Adrenal gland (tissue), 12 donors: ENCODE results near the gene CALCOCO2. TPM values are rescaled to one million over a fixed set of nuclear protein-coding genes. Genes with fewer than 3 reads are reported as not detected.

Source experiments
- DNase-seq, 7 donors: peaks; one replicate each; pipeline ENCODE4 v3.0.0-alpha.2; 2019 to 2020
- H3K27ac ChIP-seq, 5 donors: fragments of 200-600 bp; sonication (generic) in 4 of 5; 1 replicate in 3 of 5; 2 replicates in 2 of 5; pipeline versions ENCODE4 v1.5.1 to v1.8.0; 2016 to 2020; ENCODE audit warnings: mild to moderate bottlenecking in 1 of 5
- H3K27me3 ChIP-seq: fragments of 200-600 bp; 2 replicates; pipeline ENCODE4 v1.8.0; 2021
- H3K36me3 ChIP-seq, 2 donors: fragments of 200-600 bp; replicated peaks in 1 of 2; 1 replicate in 1 of 2; 2 replicates in 1 of 2; pipeline versions ENCODE4 v1.5.1 to v1.8.0; 2018 to 2022
- H3K4me1 ChIP-seq, 2 donors: fragments of 200-600 bp; replicated peaks in 1 of 2; 1 replicate in 1 of 2; 2 replicates in 1 of 2; pipeline versions ENCODE4 v1.5.1 to v1.8.0; 2018 to 2021
- H3K4me3 ChIP-seq, 4 donors: fragments of 200-600 bp; sonication (generic) in 3 of 4; one replicate each; pipeline ENCODE4 v1.5.1; 2016 to 2018
- H3K9me3 ChIP-seq, 3 donors: fragments of 200-600 bp; sonication (generic) in 1 of 3; replicated peaks in 1 of 3; 1 replicate in 2 of 3; 2 replicates in 1 of 3; pipeline versions ENCODE4 v1.5.1 to v1.8.0; 2016 to 2021
- POLR2A ChIP-seq, 2 donors: fragments of 450-650 bp; IDR thresholded peaks; one replicate each; pipeline ENCODE4 v1.6.1; 2017; ENCODE audit warnings: antibody characterized with exemption in 2 of 2, mild to moderate bottlenecking in 2 of 2, moderate library complexity in 1 of 2
- WGBS, 4 donors: extraction: QIAGEN DNeasy Blood & Tissue Kit in 2 of 4; methylation state at CpG; one replicate each; pipeline versions ENCODE4 v1.1.5 to v1.1.7; 2013 to 2017; 5-methylcytosine and 5-hydroxymethylcytosine counted together
- intact Hi-C, 2 donors: fragments of 100-400 bp; cut with DNase I; formaldehyde crosslinking; loops; one replicate each; pipeline versions ENCODE4 v1.14.1 to v1.15.0; 2022 to 2023
- polyA plus RNA-seq, 3 donors: library from polyadenylated mRNA; stranded (reverse); fragments of 200-250 nt in 2 of 3; fragments of 350-450 nt in 1 of 3; fragmentation: Illumina TruSeq in 1 of 3; extraction: RNeasy Lipid Tissue Mini Kit (QIAGEN cat#74804) in 1 of 3; gene quantifications; one replicate each; pipeline ENCODE4 v1.2.3, GENCODE V29; 2013 to 2014
- total RNA-seq, 9 donors: library from RNA; depleted of rRNA in 4 of 9; stranded (reverse); fragments of >200 nt in 4 of 9; fragments of 120-200 nt in 1 of 9; fragmentation: NEBNext Ultra II Directional in 1 of 9; extraction: Animal tissue kit (Norgen Biotek cat#: 25700) in 1 of 9; gene quantifications; one replicate each; pipeline versions ENCODE4 v1.1.0 to v1.2.4, GENCODE V29; 2013 to 2023
- TF ChIP-seq, protein P1 (sequence below), 6 experiments: fragments of 450-650 bp in 4 of 6; fragments of 200-600 bp in 2 of 6; sonication (generic) in 1 of 6; IDR thresholded peaks; 1 replicate in 5 of 6; 2 replicates in 1 of 6; pipeline versions ENCODE4 v1.5.1 to v1.8.0; 2016 to 2021; ENCODE audit warnings: antibody characterized with exemption in 6 of 6, mild to moderate bottlenecking in 2 of 6, moderate library complexity in 1 of 6
- donor health status: healthy with polysubstance abuse.
- donor health status: Bipolar disorder and iron deficiency.
- donor health status: DM: yes; HTN: yes; CAD: no.
- donor health status: DM: no; HTN: no; CAD: no.
- donor health status: DM: no; HTN: no; CAD: no.
- donor health status: DM: yes; HTN: yes; CAD: no.

The CALCOCO2 gene
- total and polyA plus RNA-seq, 12 donors: 37.7 to 199 (median 124) TPM

DNA sequence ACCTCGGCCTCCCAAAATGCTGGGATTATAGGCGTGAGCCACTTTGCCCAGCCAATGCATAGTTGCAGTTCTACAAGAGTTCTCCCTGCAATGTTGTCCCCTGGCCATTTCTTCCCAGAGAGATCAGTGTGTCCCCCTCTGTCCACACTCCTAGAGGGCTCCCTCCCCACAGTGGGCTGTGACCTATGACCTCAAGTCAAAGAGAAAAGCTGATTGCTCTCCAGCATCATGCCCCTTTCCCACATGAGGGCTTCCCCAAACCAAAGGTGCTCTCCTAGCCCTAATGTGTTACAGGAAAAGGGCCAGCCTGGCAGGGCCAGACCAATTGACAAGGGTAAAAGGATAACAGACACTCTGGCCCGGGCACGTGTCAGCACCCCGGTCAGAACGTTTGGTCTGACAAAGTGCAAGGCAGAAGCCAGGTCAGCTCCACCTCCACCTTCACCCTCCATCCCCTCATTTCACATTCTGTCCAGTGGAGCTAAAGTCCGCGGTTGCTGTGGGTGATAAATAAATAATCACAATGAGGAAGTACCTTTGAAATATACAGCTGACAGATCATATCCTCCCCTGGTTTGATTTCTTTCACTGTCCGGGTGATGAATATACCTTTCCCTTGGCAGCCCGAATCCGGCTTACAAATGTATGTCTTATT, 31.6 kb upstream of the CALCOCO2 start:
- H3K36me3 ChIP-seq: no peaks in the 10 kb centered on the region
- peaks cover 0 to 5% of the 10 kb centered on the region in 2 donors for H3K4me1 ChIP-seq
- no peak overlapping the region for H3K27ac ChIP-seq
- no peak for DNase-seq
- no peak for TF ChIP-seq POLR2A (IDR thresholded peaks at IDR 0.05)
- TF ChIP-seq, protein P1, sequence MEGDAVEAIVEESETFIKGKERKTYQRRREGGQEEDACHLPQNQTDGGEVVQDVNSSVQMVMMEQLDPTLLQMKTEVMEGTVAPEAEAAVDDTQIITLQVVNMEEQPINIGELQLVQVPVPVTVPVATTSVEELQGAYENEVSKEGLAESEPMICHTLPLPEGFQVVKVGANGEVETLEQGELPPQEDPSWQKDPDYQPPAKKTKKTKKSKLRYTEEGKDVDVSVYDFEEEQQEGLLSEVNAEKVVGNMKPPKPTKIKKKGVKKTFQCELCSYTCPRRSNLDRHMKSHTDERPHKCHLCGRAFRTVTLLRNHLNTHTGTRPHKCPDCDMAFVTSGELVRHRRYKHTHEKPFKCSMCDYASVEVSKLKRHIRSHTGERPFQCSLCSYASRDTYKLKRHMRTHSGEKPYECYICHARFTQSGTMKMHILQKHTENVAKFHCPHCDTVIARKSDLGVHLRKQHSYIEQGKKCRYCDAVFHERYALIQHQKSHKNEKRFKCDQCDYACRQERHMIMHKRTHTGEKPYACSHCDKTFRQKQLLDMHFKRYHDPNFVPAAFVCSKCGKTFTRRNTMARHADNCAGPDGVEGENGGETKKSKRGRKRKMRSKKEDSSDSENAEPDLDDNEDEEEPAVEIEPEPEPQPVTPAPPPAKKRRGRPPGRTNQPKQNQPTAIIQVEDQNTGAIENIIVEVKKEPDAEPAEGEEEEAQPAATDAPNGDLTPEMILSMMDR (IDR thresholded peaks at IDR 0.05): no peak
- H3K4me3 ChIP-seq: no peak overlapping the region
- H3K9me3 ChIP-seq: no peaks in the 10 kb centered on the region
- H3K27me3 ChIP-seq: peaks cover 5% of the 10 kb centered on the region
- 62 to 72% (median 69%) methylated on average over 11 of the region's 11 CpGs for WGBS, 4 donors
- intact Hi-C loops: loop anchor here in 1 of 2 donors (5.0 kb wide), 1 partner anchor 117 kb away; no protein-coding TSS in a partner anchor

- no peak overlapping the region for H3K4me3 ChIP-seq
- WGBS, 4 donors: 45 to 56% (median 49%) methylated on average over 5 of the region's 5 CpGs
- no peak overlapping the region for H3K27ac ChIP-seq
- peaks cover 5% of the 10 kb centered on the region for H3K27me3 ChIP-seq
- no peaks in the 10 kb centered on the region for H3K9me3 ChIP-seq
- H3K4me1 ChIP-seq: peaks cover 0 to 9% of the 10 kb centered on the region in 2 donors
- H3K36me3 ChIP-seq: no peaks in the 10 kb centered on the region
- TF ChIP-seq, protein P1 (IDR thresholded peaks at IDR 0.05): no peak
- TF ChIP-seq POLR2A (IDR thresholded peaks at IDR 0.05): no peak
- intact Hi-C loops: loop anchor here in 1 of 2 donors (10.0 kb wide), 1 partner anchor 234 kb away; no protein-coding TSS in a partner anchor
- no peak for DNase-seq
Observed at GRCh38 chr17:48800626-48801217, 30.1 kb upstream of the CALCOCO2 start.

DNA sequence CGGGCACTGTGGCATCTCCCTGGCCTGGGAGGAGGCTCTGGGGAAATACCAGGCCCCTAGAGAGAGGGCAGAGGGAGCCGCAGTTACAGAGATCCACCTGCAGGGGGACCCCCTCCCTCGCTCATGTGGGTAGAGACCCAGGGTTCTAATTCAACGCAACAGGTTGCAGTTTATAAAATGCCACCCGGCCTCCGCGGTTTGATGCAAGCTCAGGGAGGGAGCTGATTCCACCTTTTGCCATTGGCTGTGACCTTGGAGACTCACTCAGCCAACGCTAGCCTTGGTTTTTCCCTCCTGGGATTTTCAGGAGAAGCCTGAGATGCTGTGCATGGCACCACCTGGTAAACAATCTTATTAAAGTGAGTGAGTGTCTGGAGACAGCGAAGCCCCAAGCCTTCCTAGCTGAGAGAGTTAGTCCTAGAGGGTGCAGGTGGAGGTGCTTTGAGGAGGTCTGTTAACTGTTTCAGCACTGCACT, 25.9 kb upstream of the CALCOCO2 start:
- 3 to 10% (median 5%) methylated on average over 5 to 9 of the region's 9 CpGs for WGBS, 4 donors
- H3K36me3 ChIP-seq: no peaks in the 10 kb centered on the region
- H3K27me3 ChIP-seq: peaks cover 3% of the 10 kb centered on the region
- DNase-seq: peak; percentile 33 to 81 (median 63)
- intact Hi-C loops: loop anchor here in 1 of 2 donors (5.0 to 10.0 kb wide), 2 partner anchors 77 to 230 kb away; no protein-coding TSS in a partner anchor
- H3K4me1 ChIP-seq: peaks cover 0 to 9% of the 10 kb centered on the region in 2 donors
- no peak overlapping the region for H3K4me3 ChIP-seq
- H3K9me3 ChIP-seq: no peaks in the 10 kb centered on the region
- TF ChIP-seq POLR2A (IDR thresholded peaks at IDR 0.05): no peak
- TF ChIP-seq, protein P1 (IDR thresholded peaks at IDR 0.05): peak; percentile 77 to 90 (median 88)
- no peak overlapping the region for H3K27ac ChIP-seq

GRCh38 chr17:48809182-48809581, 21.7 kb upstream of the CALCOCO2 start:
- Histone ChIP-seq H3K27me3 (no peaks in the 10 kb centered on the region), H3K36me3 (no peaks in the 10 kb centered on the region), H3K4me3 (no peak overlapping the region), H3K9me3 (no peaks in the 10 kb centered on the region), H3K4me1 (peaks cover 0 to 4% of the 10 kb centered on the region in 2 donors), H3K27ac (no peak overlapping the region)
- no peak for DNase-seq
- TF ChIP-seq POLR2A (IDR thresholded peaks at IDR 0.05): no peak
- TF ChIP-seq, protein P1 (IDR thresholded peaks at IDR 0.05): no peak
- 36 to 54% (median 45%) methylated on average over 4 of the region's 4 CpGs for WGBS, 4 donors
- intact Hi-C loops: loop anchor here in 1 of 2 donors (5.0 to 10.0 kb wide), 2 partner anchors 73 to 226 kb away; no protein-coding TSS in a partner anchor
